Right forelimb (tissue), 1 donor: Measurements from ENCODE around the gene ARL5A.

Source experiments
- DNase-seq: peaks from one replicate; pipeline ENCODE4 v3.0.0-alpha.2; 2018

Gene ARL5A

DNA sequence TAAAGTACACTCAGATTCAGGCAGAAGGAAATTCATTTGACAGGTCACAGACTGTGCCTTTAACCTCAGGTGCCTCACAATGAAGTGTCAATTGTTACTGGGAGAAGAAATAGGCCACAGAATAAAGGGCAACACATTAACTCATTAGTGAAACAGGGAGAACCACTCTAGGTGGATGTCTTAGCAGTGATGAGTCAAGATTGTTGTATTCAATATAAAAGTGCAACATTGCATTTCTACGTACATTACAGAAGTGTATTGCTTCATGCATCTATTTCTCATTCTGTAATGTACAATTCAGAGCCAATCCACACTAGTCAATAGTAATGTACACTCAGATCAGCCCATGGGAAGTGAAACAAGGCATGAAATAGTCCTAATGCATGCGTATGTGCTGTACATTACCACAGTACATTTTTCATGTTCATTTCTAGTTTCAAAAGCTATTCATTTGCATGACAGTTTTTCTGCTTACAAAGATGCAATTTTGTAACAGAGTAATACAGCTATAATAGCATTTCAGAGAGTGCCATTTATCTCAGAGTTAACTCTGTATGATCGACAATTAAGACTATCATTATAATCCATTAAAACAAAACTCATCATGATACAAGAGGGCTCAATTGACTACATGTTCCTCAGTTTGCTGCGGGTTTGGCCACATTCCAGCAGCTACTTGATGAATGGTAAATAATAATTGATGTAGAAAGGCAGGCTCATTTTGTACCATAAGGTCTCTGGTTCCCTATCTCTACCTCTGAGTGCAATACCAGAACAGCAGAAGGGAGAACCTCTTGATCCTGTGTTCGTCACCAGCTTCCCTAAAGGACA is 12.2 kb upstream of the ARL5A start:
- no peak for DNase-seq

DNA sequence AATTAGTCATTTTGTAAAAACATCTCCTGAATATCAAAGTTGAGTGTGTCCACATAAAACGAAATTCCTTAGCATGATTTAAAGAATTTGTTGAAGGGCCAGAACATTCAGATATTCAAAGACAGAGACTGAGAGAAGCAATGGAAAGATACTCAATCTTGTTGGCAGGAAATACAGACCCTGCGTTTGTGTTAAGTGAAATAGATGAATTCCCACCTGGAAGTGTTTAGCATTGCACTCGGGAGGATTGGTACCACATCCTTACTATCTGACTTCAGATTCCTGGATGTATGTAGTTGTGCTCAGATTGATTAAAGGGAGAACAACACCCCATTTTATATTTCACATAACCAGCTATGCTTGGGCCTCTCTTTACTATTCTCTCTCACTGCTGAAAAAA is 9.7 kb upstream of the ARL5A start:
- DNase-seq: no peak

DNA sequence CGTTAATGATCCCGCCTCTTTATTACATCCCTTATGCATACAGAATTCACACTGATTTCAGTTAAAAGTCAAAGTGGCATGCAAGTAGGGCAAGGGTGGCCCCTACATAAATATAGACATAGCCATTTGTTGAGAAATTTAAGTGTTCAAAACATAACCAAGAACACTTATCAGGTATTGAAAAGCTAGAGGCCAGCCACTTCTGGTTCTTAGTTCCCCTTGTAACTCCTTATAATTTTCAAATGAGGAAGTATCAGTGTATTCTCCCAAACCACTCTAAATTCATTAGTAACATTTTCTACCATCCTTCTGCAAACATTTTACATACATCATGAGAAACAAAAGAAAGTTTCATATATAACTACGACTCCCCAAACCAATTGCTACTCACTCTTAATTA is 5.8 kb upstream of the ARL5A start:
- no peak for DNase-seq

DNA sequence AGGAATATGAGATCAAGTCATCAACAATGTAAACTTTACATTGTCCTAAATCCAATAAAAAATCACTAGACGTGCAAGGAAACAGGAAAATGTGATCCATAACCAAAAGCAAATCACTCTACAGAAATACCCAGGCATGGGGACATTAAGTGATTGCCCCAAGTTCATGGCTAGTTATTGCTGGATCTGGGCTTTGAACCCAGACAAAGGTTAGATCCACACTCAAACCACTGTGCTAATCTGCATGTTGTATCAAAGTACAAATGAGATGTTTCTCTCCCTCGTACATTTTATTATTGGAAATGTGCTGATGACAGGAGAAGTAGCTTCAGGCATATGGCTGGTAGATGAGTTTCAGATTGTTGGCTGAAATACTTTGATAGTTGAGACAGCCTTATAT is 2.7 kb upstream of the ARL5A start:
- no peak for DNase-seq

DNA sequence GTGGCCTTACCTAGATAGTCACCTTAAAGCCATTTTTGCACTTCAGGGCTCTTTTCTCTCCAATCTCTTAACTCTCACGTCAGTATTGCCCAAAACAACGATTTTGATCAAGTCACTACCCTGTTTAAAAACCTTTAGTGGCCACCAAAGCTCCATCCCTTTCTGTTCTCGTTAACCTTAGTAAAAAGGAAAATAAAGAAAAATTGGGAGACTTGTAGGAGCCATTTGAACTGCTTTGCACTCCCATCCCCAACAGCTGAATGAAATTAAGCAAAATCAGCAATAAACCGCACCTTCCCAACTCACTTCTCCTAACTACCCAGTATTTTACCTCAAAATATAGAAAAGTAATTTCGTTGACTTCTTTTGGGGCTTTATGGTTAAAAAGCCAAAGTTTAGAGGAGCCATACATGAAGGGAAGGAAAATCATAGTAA is 686 bp upstream of the ARL5A start:
- DNase-seq: no peak

DNA sequence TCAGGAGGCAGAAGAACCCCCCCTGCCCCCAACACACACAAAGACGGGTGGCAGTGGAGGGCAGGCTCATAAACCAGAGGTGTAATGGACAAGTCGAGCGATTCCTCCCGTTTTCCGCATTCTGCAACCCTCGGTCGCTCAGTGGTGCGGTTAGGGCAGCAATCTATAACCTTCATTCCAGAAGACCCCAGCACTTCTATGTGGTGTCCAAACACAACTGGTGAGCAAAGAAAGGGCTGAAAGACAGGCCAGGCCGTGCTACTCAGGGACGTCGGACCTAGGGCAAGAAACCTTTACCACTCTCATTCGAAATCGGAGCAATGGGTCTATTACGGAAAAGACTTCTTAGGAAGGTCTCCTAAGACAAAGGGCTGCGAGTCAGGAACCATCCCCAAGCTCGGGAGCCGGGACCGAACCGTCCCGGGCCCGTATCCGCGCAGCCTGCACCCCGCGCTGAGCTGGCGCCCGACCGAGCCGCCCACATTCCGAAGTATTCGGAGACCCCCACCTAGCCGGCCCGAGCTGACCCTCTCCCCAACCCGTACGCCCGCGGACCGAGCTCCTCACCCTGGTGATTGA is 568 bp downstream of the ARL5A start:
- no peak for DNase-seq

DNA sequence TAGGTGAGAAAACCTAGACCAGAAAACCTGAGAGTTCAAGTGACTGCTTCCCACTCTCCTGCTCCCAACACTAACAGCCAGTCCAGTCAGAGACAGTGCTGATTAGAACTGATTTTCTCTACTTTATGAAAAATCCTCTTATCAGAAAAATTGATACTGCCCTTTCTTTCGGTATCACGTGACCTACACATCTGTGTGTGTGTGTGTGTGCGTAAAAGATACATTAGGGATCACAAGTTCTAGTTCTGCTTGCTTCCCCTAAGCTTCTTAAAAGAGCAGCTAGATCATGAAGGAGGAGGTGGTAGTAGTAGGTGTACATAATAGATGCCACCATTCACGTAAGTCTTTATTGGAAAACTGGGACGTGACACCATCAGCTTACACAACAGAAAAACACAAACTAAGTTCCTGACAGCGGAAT is 1.5 kb downstream of the ARL5A start:
- no peak for DNase-seq

DNA sequence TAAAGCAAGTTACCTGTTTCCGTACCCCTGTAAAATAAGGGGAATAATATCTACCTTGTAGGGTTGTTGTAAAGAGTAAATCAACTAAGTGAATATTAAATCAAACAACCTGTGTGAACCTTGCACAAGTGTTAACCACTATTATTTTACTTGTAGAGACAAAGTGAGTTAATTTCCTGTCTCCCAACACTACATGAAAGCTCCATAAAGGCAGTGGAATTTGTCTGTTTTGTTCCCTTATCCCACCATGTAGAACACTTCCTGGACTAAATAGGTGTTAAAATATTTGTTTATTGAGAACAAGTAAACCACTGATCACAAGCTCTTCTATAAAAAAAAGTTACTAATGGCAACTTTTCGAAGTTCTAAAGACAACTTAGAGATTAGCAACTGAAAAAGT is 3.3 kb downstream of the ARL5A start:
- no peak for DNase-seq

DNA sequence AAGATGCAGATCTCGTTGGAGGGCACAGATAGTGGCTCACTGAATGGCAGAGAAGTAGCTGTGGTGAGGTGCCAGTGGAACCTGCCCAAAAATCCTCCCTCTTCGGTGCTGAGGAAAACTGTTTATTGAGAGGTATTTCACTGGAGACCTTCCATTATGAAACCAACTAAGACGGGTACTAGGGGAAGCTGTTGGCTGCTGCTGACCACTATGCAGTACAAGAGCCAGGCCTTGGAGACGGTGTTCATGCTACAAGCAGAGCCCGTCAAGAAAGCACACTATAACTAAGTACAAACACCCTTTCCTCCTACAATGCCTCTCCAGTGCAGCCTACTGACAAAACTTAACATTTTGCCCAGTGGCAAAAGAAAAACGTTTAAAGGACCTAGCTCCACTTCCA is 4.6 kb downstream of the ARL5A start:
- DNase-seq: no peak

DNA sequence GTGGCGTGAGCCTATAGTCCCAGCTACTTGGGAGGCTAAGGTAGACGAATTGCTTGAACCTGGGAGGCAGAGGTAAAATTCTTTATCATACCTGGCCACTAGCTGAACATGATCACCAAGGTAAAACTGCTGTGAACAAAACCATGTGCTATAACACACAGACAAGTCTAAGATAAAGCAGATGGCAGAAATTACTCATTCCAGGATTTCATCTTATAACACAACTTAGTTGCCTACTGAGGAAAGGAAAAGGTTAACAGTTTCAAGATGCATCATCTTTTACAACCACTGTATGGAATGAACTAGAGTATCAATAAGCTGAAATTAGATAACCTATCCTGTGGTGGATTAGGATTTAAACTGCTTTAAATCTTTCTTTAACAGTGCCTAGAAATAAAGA is 8.3 kb downstream of the ARL5A start:
- DNase-seq: no peak

DNA sequence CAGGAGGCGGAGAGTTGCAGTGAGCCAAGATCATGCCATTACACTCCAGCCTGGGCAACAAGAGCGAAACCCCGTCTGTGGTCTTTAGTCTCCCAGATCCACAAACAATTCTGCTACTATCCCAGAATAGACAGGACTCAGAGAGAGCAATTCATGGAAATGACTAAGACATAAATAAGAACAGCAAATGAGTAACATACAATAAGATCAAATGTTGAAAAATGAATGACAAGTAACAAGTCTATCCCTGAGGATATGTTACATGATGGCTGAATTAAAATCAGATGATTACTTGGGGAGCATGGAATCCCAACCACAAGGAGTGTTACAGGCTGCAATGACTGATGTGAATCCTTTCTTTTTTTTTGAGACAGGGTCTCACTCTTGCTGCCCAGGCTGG is 10.3 kb downstream of the ARL5A start:
- DNase-seq: no peak

DNA sequence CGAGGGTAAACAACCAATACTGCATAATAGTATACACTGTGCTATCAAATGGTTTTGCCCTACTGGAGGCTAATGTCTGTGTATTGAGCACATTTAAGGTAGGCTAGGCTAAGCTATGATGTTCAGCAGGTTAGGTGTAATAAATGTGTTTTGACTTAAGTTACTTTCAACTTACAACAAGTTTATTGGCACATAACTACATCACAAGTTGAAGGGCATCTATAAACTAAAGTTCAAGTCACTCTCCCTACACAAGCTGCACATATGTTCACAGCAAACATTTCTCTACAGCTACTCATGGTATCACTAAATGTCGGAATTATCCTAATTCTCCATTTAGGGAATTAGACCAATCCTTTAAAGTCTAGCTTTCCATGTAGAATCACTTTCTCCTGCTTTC is 11.4 kb downstream of the ARL5A start:
- no peak for DNase-seq

DNA sequence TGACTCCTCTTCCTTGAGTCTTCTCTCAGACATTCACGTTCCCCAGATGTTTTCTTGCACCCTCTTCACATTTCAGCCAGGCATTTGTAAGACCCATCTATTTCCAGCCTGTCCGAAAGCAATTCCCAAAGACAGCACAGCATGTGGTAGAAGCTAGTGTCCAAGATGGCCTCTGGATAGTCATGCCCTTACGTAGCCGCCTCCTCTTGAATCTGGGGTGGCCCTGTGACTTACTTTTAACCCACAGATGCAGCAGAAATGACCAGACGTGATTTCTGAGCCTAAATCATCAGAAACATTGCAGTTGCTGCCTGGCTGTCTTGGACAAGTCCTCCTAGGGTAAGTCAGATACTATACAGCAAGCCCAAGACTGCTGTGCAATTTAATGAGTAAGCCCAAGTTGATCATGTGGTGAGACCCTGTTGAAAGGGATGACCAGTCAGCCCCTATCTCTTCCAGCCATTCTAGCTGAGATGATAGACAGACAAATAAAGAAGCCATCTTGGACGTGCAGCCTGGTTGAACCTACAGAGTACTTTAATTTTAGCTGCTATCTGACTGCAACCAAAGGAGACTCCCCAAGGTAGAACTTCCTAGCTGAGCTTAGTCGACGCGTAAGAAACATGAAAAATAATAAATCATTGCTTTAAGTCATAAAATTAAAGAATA is 12.3 kb downstream of the ARL5A start:
- no peak for DNase-seq

DNA sequence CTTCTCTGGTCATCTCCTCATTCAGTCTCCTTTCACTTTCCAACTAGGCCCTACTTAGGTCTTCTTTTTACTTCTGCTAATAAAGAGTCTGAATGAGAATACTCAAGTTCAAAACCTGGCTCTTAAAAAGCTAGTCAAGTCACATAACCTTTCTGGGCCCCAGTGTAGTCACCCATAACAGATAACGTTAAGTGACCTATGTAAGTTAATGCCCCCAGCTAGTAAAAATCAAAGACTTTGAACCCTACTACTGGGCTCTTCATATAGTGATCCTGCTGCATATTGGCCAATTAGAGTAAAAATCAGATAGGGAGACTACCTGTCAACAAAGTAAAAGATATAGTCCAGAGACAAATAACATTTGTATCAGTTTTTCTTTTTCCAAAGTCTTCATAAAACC is 17.7 kb downstream of the ARL5A start:
- no peak for DNase-seq

DNA sequence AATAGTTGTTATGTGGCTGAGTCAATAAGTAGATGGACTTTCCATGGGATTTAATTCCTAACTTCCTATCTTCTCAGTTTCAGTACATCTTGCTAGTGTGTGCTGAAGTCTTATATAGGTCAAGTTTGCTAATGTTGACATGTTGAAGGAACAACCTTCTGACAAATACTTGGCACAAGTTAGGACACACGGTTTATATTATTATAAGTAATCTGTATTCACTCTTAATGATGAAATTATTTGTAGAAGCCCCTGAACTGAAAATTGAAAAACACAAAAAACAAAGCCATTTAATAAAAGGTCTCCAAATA is 19.2 kb downstream of the ARL5A start:
- no peak for DNase-seq

DNA sequence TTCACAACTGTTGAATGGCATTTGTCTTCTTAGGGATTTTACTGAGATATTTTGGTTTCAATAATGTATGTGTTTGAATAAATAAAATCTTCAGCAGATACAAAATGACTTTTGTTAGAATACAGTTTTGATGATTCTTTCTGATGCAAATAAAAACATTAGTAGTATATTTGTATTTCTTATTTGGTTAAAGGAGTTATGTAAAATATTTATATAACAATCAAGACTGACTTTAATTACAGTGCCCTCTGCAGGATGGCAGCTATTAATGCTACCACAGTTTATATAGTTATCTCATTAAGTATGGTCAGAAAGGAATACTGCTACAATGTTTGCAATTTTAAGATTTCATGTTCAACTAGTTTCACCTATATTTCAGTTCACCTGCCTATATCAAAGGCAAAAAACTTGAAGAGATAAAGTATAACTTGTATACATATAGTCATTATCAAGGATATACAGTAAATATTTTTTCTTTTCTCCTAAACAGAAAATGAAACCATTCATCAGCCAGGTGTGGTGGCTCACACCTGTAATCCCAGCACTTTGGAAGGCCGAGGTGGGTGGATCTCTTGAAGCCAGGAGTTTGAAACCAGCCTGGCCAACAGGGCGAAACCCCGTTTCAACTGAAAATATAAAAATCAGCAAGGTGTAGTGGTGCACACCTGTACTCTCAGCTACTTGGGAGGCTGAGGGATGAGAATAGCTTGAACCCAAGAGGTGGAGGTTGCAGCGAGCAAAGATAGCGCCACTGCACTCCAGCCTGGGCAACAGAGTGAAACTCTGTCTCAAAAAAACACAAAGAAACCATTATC is 19.8 kb downstream of the ARL5A start:
- DNase-seq: no peak

DNA sequence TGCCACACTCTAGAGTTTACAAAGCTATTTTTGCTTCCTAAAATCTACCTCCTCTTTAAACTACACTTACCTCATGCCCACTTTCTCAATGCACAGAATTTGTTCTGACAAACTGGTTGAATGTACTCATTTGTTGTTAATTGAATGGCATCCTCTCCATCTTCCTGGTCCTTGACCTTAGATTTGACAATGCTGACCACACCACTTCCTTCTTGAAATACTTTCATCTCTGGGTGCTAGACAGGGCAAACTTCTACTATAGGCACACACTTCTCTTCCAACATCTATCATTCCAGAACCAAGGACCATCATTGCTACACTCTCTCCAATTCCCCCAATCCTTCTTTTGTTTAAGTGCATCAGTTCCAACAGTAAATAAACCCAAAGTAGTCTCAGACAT is 22.3 kb downstream of the ARL5A start:
- DNase-seq: no peak

DNA sequence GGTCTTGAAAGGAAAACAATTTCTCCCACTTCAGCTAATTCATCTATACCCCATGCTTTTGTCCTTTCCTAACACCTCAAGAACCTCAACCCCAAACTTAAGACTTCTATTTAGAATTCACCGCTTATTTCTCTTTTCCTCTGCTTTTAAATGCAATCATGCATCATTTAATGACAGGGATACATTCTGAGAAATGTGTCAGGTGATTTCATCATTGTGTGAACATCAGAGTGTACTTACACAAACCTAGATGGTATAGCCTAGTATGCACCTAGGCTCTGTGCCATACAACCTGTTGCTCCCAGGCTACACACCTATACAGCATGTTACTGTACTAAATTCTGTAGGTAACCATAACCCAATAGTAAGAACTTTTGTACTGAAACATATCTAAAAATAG is 22.9 kb downstream of the ARL5A start:
- no peak for DNase-seq

DNA sequence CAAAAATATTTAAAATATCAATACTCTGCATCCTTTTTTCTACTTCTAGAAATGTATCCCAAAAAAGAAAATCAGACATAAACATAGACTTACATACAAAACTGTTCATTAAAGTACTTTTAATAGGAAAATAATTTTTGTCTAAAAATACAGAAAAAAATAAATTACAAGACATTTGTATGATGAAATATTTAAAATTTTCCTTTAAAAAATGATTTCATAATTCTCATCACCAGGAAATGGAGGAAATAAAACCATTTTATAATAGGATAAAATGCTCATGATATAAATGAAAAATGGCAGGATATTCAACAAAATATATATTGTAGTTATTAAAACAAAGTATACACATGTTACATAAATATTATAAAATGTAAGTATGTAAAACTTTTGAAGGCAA is 24.4 kb downstream of the ARL5A start:
- DNase-seq: no peak

DNA sequence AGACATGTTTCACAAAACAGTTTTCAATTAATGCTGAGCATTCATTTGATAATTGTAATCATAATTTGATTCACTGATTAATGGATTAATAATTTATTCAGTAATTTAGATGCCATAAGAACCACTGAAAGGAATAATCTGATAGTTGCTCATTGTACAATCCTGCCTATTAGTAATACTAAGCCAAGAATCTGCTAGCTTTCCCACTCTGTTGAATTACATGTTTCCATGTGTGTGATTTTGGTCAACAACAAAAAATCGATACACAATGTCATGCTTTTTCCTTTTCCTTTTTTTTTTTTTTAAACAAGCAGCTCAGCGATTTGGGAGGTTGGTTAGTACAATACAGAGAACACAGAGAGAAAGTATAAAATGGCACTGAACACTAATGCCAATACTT is 25.9 kb downstream of the ARL5A start:
- no peak for DNase-seq

DNA sequence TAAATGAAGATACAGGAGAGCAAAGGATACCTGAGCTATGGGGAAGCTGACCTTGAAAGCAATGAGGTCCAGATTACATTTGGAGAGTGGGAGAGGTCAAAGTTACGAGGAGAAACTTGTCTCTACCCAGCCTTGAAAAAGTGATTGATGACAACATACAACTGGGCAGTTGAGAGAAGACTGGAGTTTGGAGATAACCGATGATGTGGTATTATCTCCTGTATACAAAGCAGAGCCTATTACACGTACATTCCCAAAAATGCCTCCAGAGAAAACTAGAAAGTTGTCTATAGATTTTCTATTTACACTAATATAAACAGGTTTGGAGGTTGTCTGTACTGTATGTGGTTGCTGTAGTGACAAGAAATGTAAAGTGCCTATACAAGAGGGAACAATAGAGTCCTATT is 28.3 kb downstream of the ARL5A start:
- no peak for DNase-seq

DNA sequence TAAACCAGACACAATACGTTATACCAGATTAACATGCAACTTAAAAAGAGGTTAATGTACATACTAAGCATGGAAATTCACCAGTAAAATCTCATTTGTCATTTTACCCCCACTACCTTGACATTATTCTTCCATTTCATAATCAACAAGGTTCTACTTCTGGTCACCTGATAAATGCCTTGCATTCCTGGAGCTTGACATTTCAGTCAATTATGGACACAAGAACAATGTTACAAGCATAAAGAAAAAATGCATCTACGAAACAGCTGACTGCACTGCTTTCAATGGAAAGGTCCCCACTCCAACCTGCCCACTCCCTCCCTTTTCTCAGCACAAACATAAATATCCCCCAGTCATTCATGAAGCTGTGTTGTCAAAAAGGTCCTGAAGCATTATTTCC is 31.4 kb downstream of the ARL5A start:
- DNase-seq: no peak

DNA sequence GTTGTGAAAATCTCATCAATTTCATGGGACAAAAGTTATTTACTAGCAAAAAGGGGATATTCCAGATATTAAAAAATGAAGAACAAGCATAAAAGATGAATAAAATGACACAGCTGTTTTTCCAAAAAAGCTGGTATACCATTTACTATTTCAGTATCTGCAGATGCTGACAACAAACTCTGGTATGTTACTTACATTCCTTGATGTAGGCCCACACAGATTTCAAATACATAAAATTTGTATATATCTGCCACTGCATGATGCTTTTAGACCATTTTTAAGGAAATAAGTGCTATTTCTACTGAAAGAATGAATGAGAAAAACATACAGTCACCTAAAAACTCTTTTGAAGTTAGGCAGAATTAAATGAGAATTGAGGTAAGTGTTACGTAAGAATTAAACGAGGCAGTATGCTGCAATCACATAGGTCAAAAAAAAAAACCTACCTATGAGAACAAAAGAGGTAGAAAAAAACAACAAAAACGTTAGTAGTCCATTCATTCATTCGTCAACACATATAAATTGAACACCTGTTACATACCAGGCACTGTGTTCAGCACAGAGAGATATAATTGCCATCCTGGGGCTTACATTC is 32.5 kb downstream of the ARL5A start:
- no peak for DNase-seq
